ENCODE results near the gene DTD2. TPM values are rescaled to one million over a fixed set of nuclear protein-coding genes. Genes with fewer than 3 reads are reported as not detected.
"Not testable (repeated sequence)": the region's sequence is repeated elsewhere in the genome, so short reads cannot be mapped to it uniquely, and the experiment has no call there.

Gene DTD2
- total and polyA plus RNA-seq, 9 of the 15 experiments (the other 6 are each of a cell fraction or from before 2014, with no cell fraction given): 3.8 to 24.1 (median 15.2) TPM

GRCh38 chr14:31437045-31437691 is 20.1 kb downstream of the DTD2 start:
- CTCF ChIA-PET (ENCODE audit: low intra/inter-chr PET ratio); H3K27ac ChIP-seq (ENCODE audit: extremely low read depth, low read depth, low read length); H3K9me1 ChIP-seq (ENCODE audit: control insufficient read depth, insufficient read depth, low read length); H3K4me2 ChIP-seq (ENCODE audit: insufficient read depth, low read length); BruUV-seq (replicated peaks); DNase-seq (ENCODE audit: extremely low read depth in 1 of 4, low spot score in 3 of 4); H3K9ac ChIP-seq (ENCODE audit: insufficient read depth in 1 of 2, low read depth in 2 of 2, low read length in 2 of 2); H3K9me3 ChIP-seq (replicated peaks; ENCODE audit: control insufficient read depth, insufficient read depth, low read depth, low read length); POLR2A ChIA-PET; H3K79me2 ChIP-seq (ENCODE audit: control insufficient read depth, insufficient read depth, low read length); H4K20me1 ChIP-seq (replicated peaks; ENCODE audit: control insufficient read depth, insufficient read depth, low read length); H3K36me3 ChIP-seq (ENCODE audit: control insufficient read depth, insufficient read depth, low read length); H3K27me3 ChIP-seq (ENCODE audit: control insufficient read depth in 2 of 2, insufficient read depth in 2 of 2, low read length in 2 of 2); FAIRE-seq; intact Hi-C loops (cut with micrococcal nuclease); ATAC-seq; in situ Hi-C loops (cut with MboI); H3K4me3 ChIP-seq; H3K4me1 ChIP-seq (replicated peaks in 1 of 2; ENCODE audit: control insufficient read depth in 2 of 2, insufficient read depth in 2 of 2, low read length in 2 of 2); H2AFZ ChIP-seq (ENCODE audit: low read depth, low read length): not testable (repeated sequence)
- WGBS (ENCODE audit: insufficient coverage, low coverage, missing lambda C conversion rate): no CpG with 5 or more reads among the region's 45 CpGs

GRCh38 chr14:31435276-31435675 is 22.0 kb downstream of the DTD2 start:
- intact Hi-C loops (cut with micrococcal nuclease) (no loop called here), in situ Hi-C loops (cut with MboI) (no loop called here)
- Histone ChIP-seq H3K4me1 (replicated peaks in 1 of 2; ENCODE audit: control insufficient read depth in 2 of 2, insufficient read depth in 2 of 2, low read length in 2 of 2) (no peaks in the 10 kb centered on the region), H2AFZ (ENCODE audit: low read depth, low read length) (no peak overlapping the region), H4K20me1 (replicated peaks; ENCODE audit: control insufficient read depth, insufficient read depth, low read length) (no peaks in the 10 kb centered on the region), H3K79me2 (ENCODE audit: control insufficient read depth, insufficient read depth, low read length) (no peaks in the 10 kb centered on the region), H3K4me3 (no peak overlapping the region), H3K27me3 (ENCODE audit: control insufficient read depth in 2 of 2, insufficient read depth in 2 of 2, low read length in 2 of 2) (no peaks in the 10 kb centered on the region), H3K9ac (ENCODE audit: insufficient read depth in 1 of 2, low read depth in 2 of 2, low read length in 2 of 2) (no peak overlapping the region), H3K36me3 (ENCODE audit: control insufficient read depth, insufficient read depth, low read length) (no peaks in the 10 kb centered on the region), H3K9me1 (ENCODE audit: control insufficient read depth, insufficient read depth, low read length) (no peaks in the 10 kb centered on the region), H3K27ac (ENCODE audit: extremely low read depth, low read depth, low read length) (no peak overlapping the region), H3K4me2 (ENCODE audit: insufficient read depth, low read length) (no peak overlapping the region), H3K9me3 (replicated peaks; ENCODE audit: control insufficient read depth, insufficient read depth, low read depth, low read length) (no peaks in the 10 kb centered on the region)
- DNase-seq (ENCODE audit: extremely low read depth in 1 of 4, low spot score in 3 of 4): no peak
- ATAC-seq: no peak
- FAIRE-seq: no peak
- ChIA-PET POLR2A (interaction anchor here (0.5 to 0.6 kb wide), 2 partner anchors 410 to 1172 kb away, joined by 3 read pairs; partner anchors contain the start of gene AP4S1), CTCF (ENCODE audit: low intra/inter-chr PET ratio) (no interaction called here)
- BruUV-seq (replicated peaks): no TSS peak
- no peak for TF ChIP-seq CREB3L1 (IDR thresholded peaks at IDR 0.05; ENCODE audit: borderline replicate concordance, low read depth)
- TF ChIP-seq NFE2L1 (tag; IDR thresholded peaks at IDR 0.05; ENCODE audit: borderline replicate concordance, low read depth): no peak
- TF ChIP-seq ZNF609 (CRISPR knock-in tag; IDR thresholded peaks at IDR 0.05; ENCODE audit: borderline replicate concordance): no peak
- no peak for TF ChIP-seq TCF15 (CRISPR knock-in tag; IDR thresholded peaks at IDR 0.05)
- TF ChIP-seq SNIP1 (IDR thresholded peaks at IDR 0.05; ENCODE audit: low read depth): no peak
- TF ChIP-seq GMEB1 (CRISPR knock-in tag; IDR thresholded peaks at IDR 0.05): no peak
